DMS79 (cell line): ENCODE data around the gene NBPF4.
"Not testable (repeated sequence)": the region's sequence is repeated elsewhere in the genome, so short reads cannot be mapped to it uniquely, and the experiment has no call there.

Experiments
- DNase-seq: peaks from one replicate; lab custom pipeline; 2025; lab: John Stamatoyannopoulos, UW

The NBPF4 gene

GRCh38 chr1:108209456-108210108 lies 34.3 kb downstream of the NBPF4 start:
- DNase-seq = no peak

GRCh38 chr1:108208724-108209446 lies 35.0 kb downstream of the NBPF4 start:
- no peak for DNase-seq

GRCh38 chr1:108203582-108203981 lies 40.3 kb downstream of the NBPF4 start:
- not testable (repeated sequence) for DNase-seq

GRCh38 chr1:108201687-108202086 lies 42.2 kb downstream of the NBPF4 start:
- DNase-seq = no peak

- peak; percentile 52 for DNase-seq
Measured at GRCh38 chr1:108200687-108201051, 43.2 kb downstream of the NBPF4 start.

- DNase-seq = peak; percentile 52
Measured at GRCh38 chr1:108199781-108200686, 43.8 kb downstream of the NBPF4 start, which contains the start of gene SLC25A24. TSS of gene SLC25A24 (minus strand) at chr1:108200343. CDS start at chr1:108200138, 205 bp downstream.

GRCh38 chr1:108199201-108199691 lies 44.6 kb downstream of the NBPF4 start:
- DNase-seq = peak; percentile 23

GRCh38 chr1:108194051-108194450 lies 49.8 kb downstream of the NBPF4 start:
- no peak for DNase-seq

- no peak for DNase-seq
Measured at GRCh38 chr1:108193333-108193732, 50.5 kb downstream of the NBPF4 start.

- DNase-seq = no peak
Measured at GRCh38 chr1:108192581-108192980, 51.3 kb downstream of the NBPF4 start.

GRCh38 chr1:108190686-108191416 lies 53.0 kb downstream of the NBPF4 start:
- DNase-seq = peak; percentile 66

- no peak for DNase-seq
Measured at GRCh38 chr1:108190001-108190634, 53.8 kb downstream of the NBPF4 start.

- no peak for DNase-seq
Measured at GRCh38 chr1:108188801-108189200, 55.1 kb downstream of the NBPF4 start.

GRCh38 chr1:108182959-108183700 lies 60.7 kb downstream of the NBPF4 start:
- DNase-seq = no peak

GRCh38 chr1:108179018-108179417 lies 64.9 kb downstream of the NBPF4 start:
- DNase-seq = no peak
